ENCODE measurements around the gene KCNH5.

- TF ChIP-seq CTCF (IDR thresholded peaks at IDR 0.05; ENCODE audit: low read depth, low read length) = no peak
- TF ChIP-seq POLR2A (IDR thresholded peaks at IDR 0.05; ENCODE audit: extremely low read depth, insufficient read length) = no peak
- TF ChIP-seq, protein P1, sequence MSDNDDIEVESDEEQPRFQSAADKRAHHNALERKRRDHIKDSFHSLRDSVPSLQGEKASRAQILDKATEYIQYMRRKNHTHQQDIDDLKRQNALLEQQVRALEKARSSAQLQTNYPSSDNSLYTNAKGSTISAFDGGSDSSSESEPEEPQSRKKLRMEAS (IDR thresholded peaks at IDR 0.05; ENCODE audit: low read depth, low read length) = no peak
- TF ChIP-seq MYC (IDR thresholded peaks at IDR 0.05; ENCODE audit: low read depth, low read length) = no peak
These were observed 148.3 kb downstream of the KCNH5 start for GRCh38 chr14:62896932-62897456.
